Activated T-cell treated with anti-CD3 and anti-CD28 coated beads, Interleukin-2, amount 50 U/mL, for 4 hours (primary cell): ENCODE results near the gene PLEKHA5. TPM values are rescaled to one million over a fixed set of nuclear protein-coding genes. Genes with fewer than 3 reads are reported as not detected.
"Not testable (repeated sequence)": the region's sequence is repeated elsewhere in the genome, so short reads cannot be mapped to it uniquely, and the experiment has no call there.

ENCODE experiments used
- ATAC-seq, 2 donors: fragments of 200-7000 bp; cut with Tn5 transposase; one replicate each; pipeline ENCODE4 v1.10.0; 2021
- DNase-seq: peaks from one replicate; pipeline ENCODE4 v3.0.0-alpha.2; 2020
- H3K27me3 Mint-ChIP-seq: one replicate; pipeline ENCODE4 v1.8.0; 2021; ENCODE audit warnings: low read depth, mixed read lengths
- H3K36me3 Mint-ChIP-seq: one replicate; pipeline ENCODE4 v1.8.0; 2022; ENCODE audit warnings: mixed read lengths; ENCODE audit not compliant: insufficient read depth
- H3K4me1 Mint-ChIP-seq: one replicate; pipeline ENCODE4 v1.8.0; 2021; ENCODE audit warnings: low read depth, mixed read lengths
- H3K4me3 Mint-ChIP-seq: one replicate; pipeline ENCODE4 v1.8.0; 2021; ENCODE audit warnings: mild to moderate bottlenecking, moderate library complexity, mixed read lengths
- H3K9me3 Mint-ChIP-seq: one replicate; pipeline ENCODE4 v1.8.0; 2021; ENCODE audit warnings: mixed read lengths
- total RNA-seq, 3 donors: library from RNA; stranded (reverse); gene quantifications; one replicate each; pipeline ENCODE4 v1.2.1, GENCODE V29; 2021

PLEKHA5 gene
- total RNA-seq, 3 donors from 2014 or later, result 0.66 to 2.9 (median 2.0) TPM

GRCh38 chr12:19166387-19166786, 36.9 kb downstream of the PLEKHA5 start:
- no peaks in the 10 kb centered on the region for H3K36me3 Mint-ChIP-seq
- ATAC-seq (no peak), DNase-seq (no peak)
- peaks cover 2% of the 10 kb centered on the region for H3K4me1 Mint-ChIP-seq
- H3K9me3 Mint-ChIP-seq, result no peaks in the 10 kb centered on the region
- H3K27me3 Mint-ChIP-seq, result no peaks in the 10 kb centered on the region
- H3K4me3 Mint-ChIP-seq, result no peak overlapping the region

- DNase-seq, result no peak
- Mint-ChIP-seq H3K4me3 (no peak overlapping the region), H3K36me3 (no peaks in the 10 kb centered on the region), H3K4me1 (peaks cover 2% of the 10 kb centered on the region), H3K27me3 (no peaks in the 10 kb centered on the region), H3K9me3 (no peaks in the 10 kb centered on the region)
- ATAC-seq, result no peak
Measured at GRCh38 chr12:19166956-19167355, 37.4 kb downstream of the PLEKHA5 start.

- ATAC-seq (peak in 1 of 2 donors; percentile 59), DNase-seq (no peak)
- Mint-ChIP-seq H3K9me3 (no peaks in the 10 kb centered on the region), H3K4me3 (no peak overlapping the region), H3K27me3 (no peaks in the 10 kb centered on the region), H3K4me1 (peaks cover 2% of the 10 kb centered on the region), H3K36me3 (no peaks in the 10 kb centered on the region)
Measured at GRCh38 chr12:19167708-19168107, 38.2 kb downstream of the PLEKHA5 start.

GRCh38 chr12:19168644-19169043, 39.1 kb downstream of the PLEKHA5 start:
- Mint-ChIP-seq H3K27me3 (no peaks in the 10 kb centered on the region), H3K4me3 (no peak overlapping the region), H3K36me3 (no peaks in the 10 kb centered on the region), H3K4me1 (peaks cover 2% of the 10 kb centered on the region), H3K9me3 (no peaks in the 10 kb centered on the region)
- no peak for ATAC-seq
- no peak for DNase-seq

- no peak for DNase-seq
- no peaks in the 10 kb centered on the region for H3K36me3 Mint-ChIP-seq
- no peaks in the 10 kb centered on the region for H3K9me3 Mint-ChIP-seq
- H3K27me3 Mint-ChIP-seq, result no peaks in the 10 kb centered on the region
- ATAC-seq, result no peak
- H3K4me3 Mint-ChIP-seq, result no peak overlapping the region
- H3K4me1 Mint-ChIP-seq, result peaks cover 2% of the 10 kb centered on the region
Measured at GRCh38 chr12:19169222-19169621, 39.7 kb downstream of the PLEKHA5 start.

- H3K27me3 Mint-ChIP-seq, DNase-seq, H3K4me3 Mint-ChIP-seq, H3K9me3 Mint-ChIP-seq, H3K36me3 Mint-ChIP-seq, ATAC-seq, H3K4me1 Mint-ChIP-seq: not testable (repeated sequence)
Measured at GRCh38 chr12:19170286-19170685, 40.8 kb downstream of the PLEKHA5 start.

- H3K27me3 Mint-ChIP-seq, result no peaks in the 10 kb centered on the region
- ATAC-seq (no peak), DNase-seq (no peak)
- peaks cover 2% of the 10 kb centered on the region for H3K4me1 Mint-ChIP-seq
- no peaks in the 10 kb centered on the region for H3K9me3 Mint-ChIP-seq
- no peak overlapping the region for H3K4me3 Mint-ChIP-seq
- H3K36me3 Mint-ChIP-seq, result no peaks in the 10 kb centered on the region
Measured at GRCh38 chr12:19171731-19172130, 42.2 kb downstream of the PLEKHA5 start.

- H3K27me3 Mint-ChIP-seq, result no peaks in the 10 kb centered on the region
- no peaks in the 10 kb centered on the region for H3K4me1 Mint-ChIP-seq
- no peak overlapping the region for H3K4me3 Mint-ChIP-seq
- no peaks in the 10 kb centered on the region for H3K36me3 Mint-ChIP-seq
- ATAC-seq, result no peak
- no peak for DNase-seq
- H3K9me3 Mint-ChIP-seq, result no peaks in the 10 kb centered on the region
Measured at GRCh38 chr12:19177754-19178153, 48.2 kb downstream of the PLEKHA5 start.

GRCh38 chr12:19179986-19180385, 50.5 kb downstream of the PLEKHA5 start:
- Mint-ChIP-seq H3K4me1 (no peaks in the 10 kb centered on the region), H3K4me3 (no peak overlapping the region), H3K9me3 (no peaks in the 10 kb centered on the region), H3K27me3 (no peaks in the 10 kb centered on the region), H3K36me3 (no peaks in the 10 kb centered on the region)
- ATAC-seq, result no peak
- no peak for DNase-seq

GRCh38 chr12:19181666-19182426, 52.3 kb downstream of the PLEKHA5 start:
- Mint-ChIP-seq H3K27me3 (no peaks in the 10 kb centered on the region), H3K36me3 (no peaks in the 10 kb centered on the region), H3K4me1 (no peaks in the 10 kb centered on the region), H3K9me3 (no peaks in the 10 kb centered on the region), H3K4me3 (no peak overlapping the region)
- ATAC-seq (no peak), DNase-seq (no peak)

GRCh38 chr12:19183121-19183838, 53.7 kb downstream of the PLEKHA5 start:
- Mint-ChIP-seq H3K27me3 (no peaks in the 10 kb centered on the region), H3K4me3 (no peak overlapping the region)
- ATAC-seq, result no peak

GRCh38 chr12:19185262-19185929, 55.9 kb downstream of the PLEKHA5 start:
- Mint-ChIP-seq H3K4me3 (no peak overlapping the region), H3K9me3 (no peaks in the 10 kb centered on the region), H3K27me3 (no peaks in the 10 kb centered on the region), H3K4me1 (no peaks in the 10 kb centered on the region), H3K36me3 (no peaks in the 10 kb centered on the region)
- DNase-seq (no peak), ATAC-seq (no peak)

More at GRCh38 chr12:19183121-19183838, 53.7 kb downstream of the PLEKHA5 start:
- H3K4me1 Mint-ChIP-seq, result no peaks in the 10 kb centered on the region
- DNase-seq, result no peak
- H3K9me3 Mint-ChIP-seq, result no peaks in the 10 kb centered on the region
- no peaks in the 10 kb centered on the region for H3K36me3 Mint-ChIP-seq

GRCh38 chr12:19186722-19187661, 57.5 kb downstream of the PLEKHA5 start:
- no peak for DNase-seq
- no peak for ATAC-seq
- Mint-ChIP-seq H3K4me1 (no peaks in the 10 kb centered on the region), H3K27me3 (no peaks in the 10 kb centered on the region), H3K4me3 (no peak overlapping the region), H3K36me3 (no peaks in the 10 kb centered on the region), H3K9me3 (no peaks in the 10 kb centered on the region)

- DNase-seq, result no peak
- ATAC-seq, result no peak
- Mint-ChIP-seq H3K36me3 (no peaks in the 10 kb centered on the region), H3K4me1 (no peaks in the 10 kb centered on the region), H3K4me3 (no peak overlapping the region), H3K9me3 (no peaks in the 10 kb centered on the region), H3K27me3 (no peaks in the 10 kb centered on the region)
Measured at GRCh38 chr12:19189522-19189921, 60.0 kb downstream of the PLEKHA5 start.
